Measurements from ENCODE around the gene DUSP10.

DUSP10 gene

GRCh38 chr1:221741703-221742554, at the start of gene DUSP10:
TSS of gene DUSP10 (minus strand) at chr1:221742089. CDS start at chr1:221739744, 2,345 bp downstream.
- peak; percentile 100 for DNase-seq

GRCh38 chr1:221788466-221788865, 46.6 kb upstream of the DUSP10 start:
- no peak for DNase-seq

DNA sequence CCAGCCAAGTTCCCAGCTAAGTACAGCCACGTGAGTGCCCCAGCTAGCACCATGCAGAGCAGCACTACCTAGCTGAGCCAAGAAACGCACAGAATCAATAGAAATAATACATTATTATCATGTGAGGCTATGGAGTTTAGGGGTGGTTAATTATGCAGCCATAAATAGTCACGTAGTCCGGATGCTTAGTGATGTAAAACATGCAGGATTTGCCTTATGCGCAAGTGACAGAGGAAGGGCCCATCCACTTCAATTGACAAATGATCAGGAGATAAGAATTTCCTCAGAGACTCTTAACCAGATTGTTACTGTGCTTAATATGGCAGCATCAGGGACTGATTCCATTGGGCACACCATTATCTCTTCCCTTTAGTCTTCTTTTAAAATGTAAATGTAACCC, 44.8 kb upstream of the DUSP10 start:
- DNase-seq = no peak

DNA sequence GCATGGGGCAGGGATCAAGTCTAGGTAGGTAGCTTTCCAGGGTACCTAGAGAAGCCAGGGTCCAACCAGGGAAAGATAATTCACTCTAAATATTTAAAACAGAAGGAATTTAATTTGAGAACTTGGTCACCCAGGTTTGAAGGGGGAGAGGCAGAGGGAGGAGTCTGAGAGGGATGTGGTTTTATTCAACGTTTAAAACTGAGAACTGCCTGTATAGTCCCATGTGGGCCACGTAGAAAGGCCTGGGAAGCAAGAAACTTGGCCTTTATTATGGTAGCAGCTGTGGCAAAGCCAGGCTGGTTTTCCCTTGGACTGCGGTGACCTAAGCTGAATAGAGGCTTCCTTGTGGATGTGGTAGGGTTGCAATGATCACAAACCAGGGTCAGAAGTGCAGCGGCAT, 42.0 kb upstream of the DUSP10 start:
- DNase-seq = peak; percentile 33

GRCh38 chr1:221783437-221783836, 41.5 kb upstream of the DUSP10 start:
- peak; percentile 48 for DNase-seq

- no peak for DNase-seq
Measured at GRCh38 chr1:221782970-221783369, 41.1 kb upstream of the DUSP10 start.

DNA sequence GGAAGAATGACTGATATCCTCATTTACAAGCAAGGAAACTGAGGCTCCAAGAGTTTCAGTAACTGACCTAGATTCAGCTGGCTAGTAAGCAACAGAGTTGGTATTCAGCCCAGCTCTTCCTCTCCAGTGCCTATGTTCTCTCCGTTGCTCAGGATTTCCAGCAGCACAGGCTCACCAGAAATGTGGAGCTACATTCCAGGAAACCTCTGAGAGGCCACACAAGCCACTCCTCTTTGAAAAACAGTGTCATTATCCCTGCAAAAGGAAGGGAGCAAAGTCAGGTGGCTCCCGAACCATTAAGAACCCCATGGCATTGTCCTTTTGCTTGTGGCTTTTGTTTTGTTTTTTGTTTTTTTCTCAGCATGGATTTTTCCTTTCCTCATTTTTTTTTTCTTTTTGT, 40.6 kb upstream of the DUSP10 start:
- no peak for DNase-seq

DNA sequence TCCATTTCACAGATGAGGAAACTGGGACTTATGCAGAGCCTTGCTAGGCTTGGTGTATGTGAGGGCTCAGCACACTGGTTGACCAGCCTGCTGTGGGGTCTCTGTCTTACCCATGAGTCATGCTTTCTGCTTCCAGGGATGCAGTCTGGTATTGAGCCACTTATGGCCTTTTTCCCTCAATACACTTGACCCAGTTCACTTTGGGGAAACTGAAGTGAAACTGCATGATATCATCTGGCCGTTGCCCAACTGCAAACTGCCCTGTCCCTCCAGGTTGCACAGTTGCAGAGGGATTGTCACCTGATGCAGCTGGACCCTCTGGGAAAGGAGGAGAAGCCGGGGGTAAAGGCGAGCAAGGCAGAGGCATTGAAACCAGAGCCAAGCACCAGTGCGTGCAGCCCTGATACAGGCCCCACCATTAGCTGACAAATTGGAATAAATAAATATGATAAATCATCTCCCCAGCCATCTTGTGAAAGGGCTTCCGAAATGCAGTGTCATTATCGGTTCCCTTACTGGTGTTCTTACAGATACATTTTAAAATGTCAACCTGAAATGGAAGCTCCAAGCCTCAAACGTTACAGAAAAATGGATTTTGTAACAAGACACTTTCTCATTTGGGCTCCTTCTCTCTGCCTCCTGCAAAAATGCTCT, 39.3 kb upstream of the DUSP10 start:
- DNase-seq = no peak

DNA sequence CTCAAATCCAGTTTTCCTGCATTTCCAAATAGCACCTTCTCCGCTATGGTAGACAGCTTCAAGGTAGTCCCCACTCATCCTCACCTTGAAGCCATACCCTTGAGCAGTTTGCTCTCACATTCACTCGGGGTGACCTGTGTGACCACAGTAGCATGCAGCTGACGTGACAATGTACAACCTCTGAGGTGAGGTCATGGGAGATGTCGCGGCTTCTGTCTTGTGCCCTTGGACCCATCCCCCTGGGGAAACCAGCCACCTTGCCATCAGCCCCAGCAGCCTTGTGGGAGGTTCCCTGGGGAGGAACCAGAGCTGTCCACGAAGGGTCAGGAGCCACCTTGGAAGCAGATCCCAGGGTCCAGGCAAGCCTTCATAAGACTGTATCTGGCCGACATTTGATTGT, 38.3 kb upstream of the DUSP10 start:
- no peak for DNase-seq

DNA sequence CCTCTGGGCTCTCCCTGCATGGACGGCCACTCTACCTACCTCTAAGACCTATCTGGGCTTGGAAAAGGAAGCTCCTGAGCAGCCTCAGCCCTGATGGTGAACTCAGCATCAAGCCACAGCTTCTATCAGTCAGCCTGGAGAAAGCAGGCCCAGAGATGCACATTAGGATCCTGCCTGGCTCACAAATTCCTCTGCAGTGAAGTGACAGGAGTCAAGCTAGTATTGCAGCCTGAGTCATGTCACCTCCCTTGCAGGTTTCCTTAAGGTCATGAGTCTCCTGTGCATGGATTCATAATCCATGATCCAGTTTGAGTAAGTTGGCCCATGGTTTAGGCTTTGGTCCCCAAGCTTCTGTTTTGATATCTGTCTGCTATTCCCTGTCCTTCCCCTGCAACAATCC, 37.9 kb upstream of the DUSP10 start:
- DNase-seq = no peak

- DNase-seq = peak; percentile 65
Measured at GRCh38 chr1:221778535-221779142, 36.8 kb upstream of the DUSP10 start.

DNA sequence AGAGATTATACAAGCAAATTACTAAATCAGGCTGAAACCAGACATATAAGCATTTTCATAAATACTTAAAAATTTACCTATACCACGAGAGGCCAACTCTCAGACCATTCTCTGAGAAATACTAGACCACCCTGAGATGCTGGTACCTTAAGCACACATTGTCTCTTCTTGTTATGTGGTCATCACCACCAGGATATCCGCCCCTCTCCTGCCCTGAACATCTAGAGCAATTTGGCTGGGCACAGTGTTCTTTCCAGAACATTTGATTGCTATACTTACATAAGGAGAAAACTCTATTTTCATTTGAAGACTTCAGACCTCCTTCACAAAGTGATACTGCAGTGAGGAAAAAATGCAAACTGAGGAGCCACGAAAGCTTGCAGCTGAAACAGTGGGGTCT, 36.2 kb upstream of the DUSP10 start:
- DNase-seq = no peak

GRCh38 chr1:221777431-221778072, 35.7 kb upstream of the DUSP10 start:
- peak; percentile 83 for DNase-seq

- peak; percentile 17 for DNase-seq
Measured at GRCh38 chr1:221776495-221777301, 34.8 kb upstream of the DUSP10 start.

GRCh38 chr1:221775206-221775605, 33.3 kb upstream of the DUSP10 start:
- DNase-seq = no peak

DNA sequence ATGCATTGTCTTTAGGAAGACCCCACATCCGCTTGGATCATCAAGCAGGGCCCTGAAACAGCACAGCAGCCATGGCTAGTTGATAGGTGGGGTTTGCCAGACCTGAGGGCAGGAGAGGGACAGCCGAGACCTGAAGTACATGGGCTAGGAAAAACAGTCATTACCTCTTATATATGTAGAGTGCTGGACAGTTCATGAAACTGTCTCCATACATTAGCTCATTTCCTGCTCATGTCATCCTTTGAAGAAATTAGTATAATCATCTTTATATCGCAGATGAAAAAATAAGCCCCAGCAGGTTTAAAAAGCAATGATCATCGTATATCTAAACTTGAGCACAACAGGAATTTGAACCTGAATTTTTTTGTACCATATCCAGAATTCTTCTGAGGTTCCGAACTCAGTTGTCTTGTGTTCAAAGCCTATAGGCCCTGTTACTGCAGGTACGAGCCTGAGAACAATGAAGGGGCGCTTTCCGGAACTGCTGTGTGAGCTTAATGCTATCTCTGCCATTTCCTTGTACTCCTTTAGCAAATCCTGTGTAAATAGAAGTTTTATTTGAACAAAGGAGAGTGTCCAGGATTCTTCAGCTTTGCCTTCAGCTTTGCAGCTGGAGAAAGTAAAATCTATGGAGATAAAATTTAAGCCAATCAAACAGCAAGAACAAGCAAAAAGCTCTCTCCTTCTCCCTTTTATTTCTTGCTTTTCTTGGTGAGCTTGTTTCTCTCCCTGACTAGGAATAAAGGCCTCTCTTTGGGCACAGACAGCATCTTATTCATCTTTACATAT, 32.4 kb upstream of the DUSP10 start:
- no peak for DNase-seq

GRCh38 chr1:221773383-221773782, 31.5 kb upstream of the DUSP10 start:
- DNase-seq = no peak

GRCh38 chr1:221772117-221772516, 30.2 kb upstream of the DUSP10 start:
- DNase-seq = no peak

- no peak for DNase-seq
Measured at GRCh38 chr1:221768444-221769066, 26.7 kb upstream of the DUSP10 start.

DNA sequence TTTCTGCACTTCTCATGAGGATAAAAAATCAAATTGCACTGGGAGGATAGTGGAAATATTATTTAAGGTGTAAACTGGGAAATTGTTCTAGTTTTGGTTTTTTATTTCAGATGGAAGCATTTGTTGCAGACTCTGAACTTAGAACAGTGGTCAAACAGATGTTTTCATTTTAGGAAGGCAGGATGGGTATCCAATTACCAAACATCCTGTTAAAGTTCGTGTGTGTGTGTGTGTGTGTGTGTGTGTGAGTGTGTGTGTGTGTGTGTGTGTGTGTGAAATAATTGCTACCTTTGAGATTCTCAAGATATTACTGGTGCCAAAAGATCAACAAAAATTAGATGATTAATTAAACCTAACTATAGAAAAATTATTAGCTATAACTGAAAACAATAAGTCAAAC, 24.3 kb upstream of the DUSP10 start:
- DNase-seq = no peak

DNA sequence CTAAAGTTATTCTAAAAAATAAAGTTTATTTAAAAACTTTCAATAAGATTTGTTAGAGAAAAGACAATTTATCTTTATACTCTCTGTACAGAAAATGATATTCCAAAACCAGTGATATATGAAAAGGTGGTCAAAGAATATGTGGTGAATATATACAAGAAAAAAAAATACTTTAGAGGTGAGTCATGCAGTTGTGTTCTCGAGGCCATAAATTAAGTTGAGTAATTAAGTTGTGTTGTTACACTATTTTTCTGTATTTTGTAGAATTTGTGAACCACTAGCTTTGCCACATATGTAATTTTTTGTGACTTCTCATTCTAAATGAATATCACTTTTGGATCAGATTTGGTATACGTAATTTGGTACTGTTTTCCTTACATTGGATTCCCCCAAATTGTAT, 23.6 kb upstream of the DUSP10 start:
- DNase-seq = no peak
